Activated naive CD8-positive, alpha-beta T cell treated with anti-CD3 and anti-CD28 coated beads, Interleukin-2, amount 10 ng/mL, durations not matched to agents 7 days and 5 days (primary cell): ENCODE measurements around the gene HTATIP2. TPM values are rescaled to one million over a fixed set of nuclear protein-coding genes. Genes with fewer than 3 reads are reported as not detected.

Source experiments
- total RNA-seq, 2 experiments: library from RNA; stranded (reverse); gene quantifications; one replicate each; pipeline ENCODE4 v1.2.3, GENCODE V29; 2021

HTATIP2 gene
- total RNA-seq, 2 experiments from 2014 or later: 46.1 to 50.9 TPM

Other genes with a start within 250 kb of the HTATIP2 start
- not detected for gene DBX1, start 203.2 kb upstream of the HTATIP2 start, total RNA-seq
- gene PRMT3, start 24.0 kb downstream of the HTATIP2 start, total RNA-seq: 10 to 100 TPM; 15.8 to 16.2 TPM
- gene SLC6A5, start 235.9 kb downstream of the HTATIP2 start, total RNA-seq: not detected